HepG2 (cell line): ENCODE results near the gene DLG5.

Experiments used
- HMG20B ChIP-seq: conservative IDR thresholded peaks from 2 replicates; pipeline ENCODE4 v1.6.1; 2016; ENCODE audit warnings: missing genetic modification reagents, missing compliant biosample characterization
- KDM5A ChIP-seq: fragments of 200-600 bp; sonication (generic); IDR thresholded peaks from 2 replicates; pipeline ENCODE4 v1.7.0; 2018; ENCODE audit warnings: antibody characterized with exemption, mild to moderate bottlenecking, low read length, borderline replicate concordance
- MAZ ChIP-seq, 2 experiments: sonication (generic) in 1 of 2; formaldehyde crosslinking in 1 of 2; IDR thresholded peaks; 2 replicates each; pipeline versions ENCODE4 v1.5.0 to v1.6.1; 2012 to 2020; ENCODE audit warnings: low read depth in 2 of 2, mild to moderate bottlenecking in 2 of 2, borderline replicate concordance in 1 of 2, improper control_type of control experiment in 1 of 2, low read length in 1 of 2, missing genetic modification reagents in 1 of 2, moderate library complexity in 1 of 2
- ZNF713 ChIP-seq: sonication (generic); formaldehyde crosslinking; IDR thresholded peaks from 2 replicates; pipeline ENCODE4 v1.4.0; 2020; ENCODE audit warnings: mild to moderate bottlenecking, missing genetic modification reagents
- ZNF850 ChIP-seq: sonication (generic); formaldehyde crosslinking; conservative IDR thresholded peaks from 2 replicates; pipeline ENCODE4 v1.9.0; 2021; ENCODE audit warnings: mild to moderate bottlenecking, missing genetic modification reagents
- TF ChIP-seq, protein P1 (sequence below): sonication (generic); formaldehyde crosslinking; IDR thresholded peaks from 2 replicates; pipeline ENCODE4 v1.5.0; 2020; ENCODE audit warnings: mild to moderate bottlenecking, missing genetic modification reagents, moderate library complexity

DNA sequence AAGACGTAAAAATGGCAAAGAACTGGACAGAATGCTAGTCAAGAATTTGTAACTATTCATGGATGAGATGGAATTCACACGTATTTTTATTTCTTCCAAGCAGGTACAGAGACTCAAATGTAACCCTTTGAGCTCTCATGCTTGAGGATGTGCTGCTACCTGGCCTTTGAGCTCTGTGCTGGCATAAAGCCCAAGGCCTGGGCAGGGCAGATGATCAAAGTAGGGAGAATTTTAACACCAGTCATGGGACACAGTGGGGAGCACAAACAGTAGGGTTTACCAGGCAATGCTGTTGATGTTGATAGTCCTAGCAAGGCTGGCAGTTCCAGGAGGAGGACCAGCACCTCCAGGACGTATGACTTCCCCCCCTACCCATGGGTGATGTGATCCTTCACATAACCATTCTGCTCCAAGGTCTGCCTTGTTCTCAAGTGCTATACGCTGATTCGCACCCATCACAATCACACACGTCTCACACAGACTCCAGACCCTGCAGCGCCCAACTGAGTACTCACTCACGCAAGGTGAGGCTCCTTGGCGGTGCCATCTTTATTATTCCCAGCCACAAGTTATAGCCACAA, 48.6 kb upstream of the DLG5 start:
- no peak for TF ChIP-seq ZNF713
- TF ChIP-seq, protein P1, sequence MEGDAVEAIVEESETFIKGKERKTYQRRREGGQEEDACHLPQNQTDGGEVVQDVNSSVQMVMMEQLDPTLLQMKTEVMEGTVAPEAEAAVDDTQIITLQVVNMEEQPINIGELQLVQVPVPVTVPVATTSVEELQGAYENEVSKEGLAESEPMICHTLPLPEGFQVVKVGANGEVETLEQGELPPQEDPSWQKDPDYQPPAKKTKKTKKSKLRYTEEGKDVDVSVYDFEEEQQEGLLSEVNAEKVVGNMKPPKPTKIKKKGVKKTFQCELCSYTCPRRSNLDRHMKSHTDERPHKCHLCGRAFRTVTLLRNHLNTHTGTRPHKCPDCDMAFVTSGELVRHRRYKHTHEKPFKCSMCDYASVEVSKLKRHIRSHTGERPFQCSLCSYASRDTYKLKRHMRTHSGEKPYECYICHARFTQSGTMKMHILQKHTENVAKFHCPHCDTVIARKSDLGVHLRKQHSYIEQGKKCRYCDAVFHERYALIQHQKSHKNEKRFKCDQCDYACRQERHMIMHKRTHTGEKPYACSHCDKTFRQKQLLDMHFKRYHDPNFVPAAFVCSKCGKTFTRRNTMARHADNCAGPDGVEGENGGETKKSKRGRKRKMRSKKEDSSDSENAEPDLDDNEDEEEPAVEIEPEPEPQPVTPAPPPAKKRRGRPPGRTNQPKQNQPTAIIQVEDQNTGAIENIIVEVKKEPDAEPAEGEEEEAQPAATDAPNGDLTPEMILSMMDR (CRISPR knock-in tag) = no peak
- TF ChIP-seq HMG20B (CRISPR knock-in tag) = no peak
- no peak for TF ChIP-seq ZNF850 (CRISPR knock-in tag)
- TF ChIP-seq KDM5A = no peak
- no peak for TF ChIP-seq MAZ (IDR thresholded peaks at IDR 0.05; ENCODE audit: borderline replicate concordance, low read depth, low read length)
- TF ChIP-seq MAZ (CRISPR knock-in tag; IDR thresholded peaks at IDR 0.05; ENCODE audit: low read depth) = no peak
